Activated B cell treated with CpG ODN at 0.5 μM for 24 hours (primary cell): Measurements from ENCODE around the gene FBXW8. TPM values are rescaled to one million over a fixed set of nuclear protein-coding genes. Genes with fewer than 3 reads are reported as not detected.

Experiments
- ATAC-seq: fragments of 200-7000 bp; cut with Tn5 transposase; one replicate; pipeline ENCODE4 v1.10.0; 2021; ENCODE audit warnings: low read depth, mild to moderate bottlenecking, moderate library complexity
- CTCF ChIA-PET: fragments of 350-600 bp; sonication (Branson Sonifier 250); formaldehyde crosslinking; loops from one replicate; lab custom pipeline; 2021; ENCODE audit warnings: antibody characterized with exemption; lab: Charles Lee
- POLR2A ChIA-PET: fragments of 350-600 bp; sonication (Branson Sonifier 250); formaldehyde crosslinking; loops from one replicate; lab custom pipeline; 2021; ENCODE audit warnings: antibody characterized with exemption; lab: Charles Lee
- DNase-seq: peaks from one replicate; pipeline ENCODE4 v3.0.0; 2022
- H3K27ac Mint-ChIP-seq: one replicate; pipeline ENCODE4 v1.8.0; 2020; ENCODE audit warnings: mixed read lengths
- H3K27me3 Mint-ChIP-seq: one replicate; pipeline ENCODE4 v1.8.0; 2021; ENCODE audit warnings: mixed read lengths
- H3K36me3 Mint-ChIP-seq: one replicate; pipeline ENCODE4 v1.8.0; 2021; ENCODE audit warnings: low read depth, mixed read lengths
- H3K4me1 Mint-ChIP-seq: one replicate; pipeline ENCODE4 v1.8.0; 2021; ENCODE audit warnings: mixed read lengths
- H3K4me3 Mint-ChIP-seq: one replicate; pipeline ENCODE4 v1.8.0; 2020; ENCODE audit warnings: mild to moderate bottlenecking, mixed read lengths
- H3K9me3 Mint-ChIP-seq: one replicate; pipeline ENCODE4 v1.8.0; 2020; ENCODE audit warnings: mixed read lengths
- intact Hi-C: fragments of 100-400 bp; cut with micrococcal nuclease; formaldehyde crosslinking; loops from one replicate; pipeline ENCODE4 v1.15.1; 2024
- total RNA-seq: library from RNA; stranded (reverse); gene quantifications from 2 replicates; pipeline ENCODE4 v1.2.3, GENCODE V29; 2022
- TF ChIP-seq, protein P1 (sequence below): fragments of 200-600 bp; IDR thresholded peaks from one replicate; pipeline ENCODE4 v1.8.0; 2022; ENCODE audit warnings: antibody characterized with exemption, mild to moderate bottlenecking

Gene FBXW8
- total RNA-seq, 1 donor from 2014 or later: 17.6 TPM

DNA sequence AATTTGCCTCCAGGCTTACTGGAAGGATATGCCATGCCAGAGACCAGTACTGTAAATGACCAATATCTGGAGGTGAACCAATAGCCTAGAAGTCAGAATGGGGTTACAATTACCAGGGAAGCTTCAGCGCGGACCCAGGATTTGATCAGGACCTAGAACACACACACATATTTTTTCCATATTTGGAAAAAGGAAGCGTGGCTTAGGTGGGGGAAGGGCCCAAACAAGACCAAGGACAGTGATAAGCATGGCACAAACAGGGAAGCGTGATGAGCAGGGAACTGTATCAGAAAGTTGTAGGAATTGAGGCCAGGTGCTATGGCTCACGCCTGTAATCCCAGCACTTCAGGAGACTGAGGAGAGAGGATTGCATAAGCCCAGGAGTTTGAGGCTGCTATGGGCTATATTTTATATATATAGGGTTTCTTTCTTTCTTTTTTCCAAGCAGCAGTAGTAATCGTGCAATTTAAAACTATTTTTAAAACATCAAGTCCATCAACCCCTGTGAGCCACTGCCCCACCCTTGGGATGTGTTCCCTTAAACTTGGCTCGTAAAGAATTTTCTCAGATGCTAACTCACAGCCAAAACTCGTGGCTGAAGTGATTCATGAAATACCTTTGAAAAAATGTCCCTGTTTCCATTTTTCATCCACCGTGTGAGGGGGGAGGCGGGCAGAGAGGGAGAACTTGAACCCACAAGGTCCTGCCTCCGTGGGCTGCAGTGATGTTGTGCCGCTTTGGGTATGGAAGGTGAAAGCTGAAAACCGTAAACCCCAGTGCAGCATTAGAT lies 46.2 kb upstream of the FBXW8 start:
- TF ChIP-seq, protein P1, sequence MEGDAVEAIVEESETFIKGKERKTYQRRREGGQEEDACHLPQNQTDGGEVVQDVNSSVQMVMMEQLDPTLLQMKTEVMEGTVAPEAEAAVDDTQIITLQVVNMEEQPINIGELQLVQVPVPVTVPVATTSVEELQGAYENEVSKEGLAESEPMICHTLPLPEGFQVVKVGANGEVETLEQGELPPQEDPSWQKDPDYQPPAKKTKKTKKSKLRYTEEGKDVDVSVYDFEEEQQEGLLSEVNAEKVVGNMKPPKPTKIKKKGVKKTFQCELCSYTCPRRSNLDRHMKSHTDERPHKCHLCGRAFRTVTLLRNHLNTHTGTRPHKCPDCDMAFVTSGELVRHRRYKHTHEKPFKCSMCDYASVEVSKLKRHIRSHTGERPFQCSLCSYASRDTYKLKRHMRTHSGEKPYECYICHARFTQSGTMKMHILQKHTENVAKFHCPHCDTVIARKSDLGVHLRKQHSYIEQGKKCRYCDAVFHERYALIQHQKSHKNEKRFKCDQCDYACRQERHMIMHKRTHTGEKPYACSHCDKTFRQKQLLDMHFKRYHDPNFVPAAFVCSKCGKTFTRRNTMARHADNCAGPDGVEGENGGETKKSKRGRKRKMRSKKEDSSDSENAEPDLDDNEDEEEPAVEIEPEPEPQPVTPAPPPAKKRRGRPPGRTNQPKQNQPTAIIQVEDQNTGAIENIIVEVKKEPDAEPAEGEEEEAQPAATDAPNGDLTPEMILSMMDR: no peak
- H3K4me3 Mint-ChIP-seq: no peak overlapping the region
- no peaks in the 10 kb centered on the region for H3K36me3 Mint-ChIP-seq
- ATAC-seq (no peak), DNase-seq (no peak)
- intact Hi-C loops: no loop called here
- H3K9me3 Mint-ChIP-seq: no peaks in the 10 kb centered on the region
- no peak overlapping the region for H3K27ac Mint-ChIP-seq
- CTCF ChIA-PET: no interaction called here
- peaks cover 41% of the 10 kb centered on the region for H3K4me1 Mint-ChIP-seq
- H3K27me3 Mint-ChIP-seq: no peaks in the 10 kb centered on the region
- POLR2A ChIA-PET: no interaction called here

- peaks cover 12% of the 10 kb centered on the region for H3K4me1 Mint-ChIP-seq
- H3K27me3 Mint-ChIP-seq: no peaks in the 10 kb centered on the region
- H3K9me3 Mint-ChIP-seq: no peaks in the 10 kb centered on the region
- no peak for DNase-seq
- no peak for ATAC-seq
- POLR2A ChIA-PET: interaction anchor here (0.6 kb wide), 1 partner anchor 9 kb away, joined by 10 read pairs; no protein-coding TSS in a partner anchor
- H3K4me3 Mint-ChIP-seq: no peak overlapping the region
- H3K27ac Mint-ChIP-seq: no peak overlapping the region
- no peaks in the 10 kb centered on the region for H3K36me3 Mint-ChIP-seq
- CTCF ChIA-PET: no interaction called here
- intact Hi-C loops: no loop called here
- TF ChIP-seq, protein P1: no peak
These were observed 43.2 kb upstream of the FBXW8 start for GRCh38 chr12:116867523-116867922.

DNA sequence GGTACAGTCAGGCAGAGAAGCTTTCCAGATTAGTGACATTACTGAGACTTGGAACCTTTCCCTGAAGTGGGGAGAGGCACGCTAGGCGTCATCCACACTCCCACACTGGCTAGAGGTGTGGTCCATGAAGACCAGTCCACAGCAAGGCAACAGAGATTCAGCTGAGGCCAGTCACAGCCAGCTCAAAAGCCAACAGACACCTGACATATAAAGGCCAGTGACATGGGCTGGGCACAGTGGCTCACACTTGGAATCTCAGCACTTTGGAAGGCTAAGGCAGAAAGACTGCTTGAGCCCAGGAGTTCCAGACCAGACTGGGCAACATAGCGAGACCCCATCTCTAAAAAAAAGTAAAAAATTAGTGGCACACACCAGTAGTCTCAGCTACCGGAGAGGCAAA lies 40.4 kb upstream of the FBXW8 start:
- no peak for ATAC-seq
- ChIA-PET CTCF (no interaction called here), POLR2A (no interaction called here)
- H3K27me3 Mint-ChIP-seq: peaks cover 8% of the 10 kb centered on the region
- DNase-seq: no peak
- intact Hi-C loops: no loop called here
- peaks cover 7% of the 10 kb centered on the region for H3K9me3 Mint-ChIP-seq
- H3K4me1 Mint-ChIP-seq: peaks cover 3% of the 10 kb centered on the region
- no peak overlapping the region for H3K4me3 Mint-ChIP-seq
- H3K36me3 Mint-ChIP-seq: peaks cover 7% of the 10 kb centered on the region
- TF ChIP-seq, protein P1: no peak
- no peak overlapping the region for H3K27ac Mint-ChIP-seq

GRCh38 chr12:116874324-116874995 lies 36.3 kb upstream of the FBXW8 start:
- peaks cover 7% of the 10 kb centered on the region for H3K36me3 Mint-ChIP-seq
- peaks cover 7% of the 10 kb centered on the region for H3K9me3 Mint-ChIP-seq
- DNase-seq (no peak), ATAC-seq (no peak)
- CTCF ChIA-PET: no interaction called here
- peaks cover 17% of the 10 kb centered on the region for H3K4me1 Mint-ChIP-seq
- POLR2A ChIA-PET: no interaction called here
- H3K27me3 Mint-ChIP-seq: peaks cover 24% of the 10 kb centered on the region
- H3K27ac Mint-ChIP-seq: no peak overlapping the region
- intact Hi-C loops: no loop called here
- H3K4me3 Mint-ChIP-seq: no peak overlapping the region
- TF ChIP-seq, protein P1: no peak

DNA sequence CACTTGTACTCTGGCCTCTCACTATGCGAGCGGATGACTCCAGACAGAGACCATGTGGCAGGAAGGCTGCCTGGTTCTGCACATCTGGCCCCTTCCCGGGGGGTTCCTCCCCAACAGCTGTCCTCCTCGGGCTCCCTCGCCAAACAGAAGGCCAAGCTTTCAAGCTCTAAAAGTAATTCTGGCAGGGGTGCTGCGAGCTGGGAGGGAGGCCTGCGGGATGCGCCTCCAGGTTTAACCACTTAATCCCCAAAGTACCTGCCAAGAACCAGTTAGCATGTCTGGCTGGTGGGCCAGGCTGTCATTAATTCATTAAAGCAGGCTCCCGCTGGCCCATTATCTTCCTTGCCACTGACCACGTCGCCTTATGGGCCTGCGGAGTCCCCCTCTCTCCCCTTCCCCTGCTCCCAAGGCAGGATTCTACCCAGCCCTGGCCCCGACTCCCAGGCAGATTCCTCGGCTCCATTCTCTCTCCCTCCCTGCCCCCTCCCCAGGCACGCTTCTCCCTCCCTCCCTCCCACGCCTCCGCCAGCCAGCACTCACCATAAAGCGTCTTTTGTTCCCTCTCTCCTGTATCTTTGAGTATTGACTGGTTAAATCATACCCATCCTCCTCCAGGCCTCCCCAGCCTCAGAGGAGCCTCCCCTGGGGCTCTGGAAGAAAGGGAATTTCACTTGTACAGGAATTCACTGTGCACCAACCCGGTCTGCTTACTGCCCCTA lies 34.4 kb upstream of the FBXW8 start:
- POLR2A ChIA-PET: interaction anchor here (0.6 kb wide), 1 partner anchor 442 kb away, joined by 6 read pairs; no protein-coding TSS in a partner anchor
- Mint-ChIP-seq H3K4me3 (no peak overlapping the region), H3K27me3 (peaks cover 34% of the 10 kb centered on the region), H3K4me1 (peaks cover 29% of the 10 kb centered on the region), H3K9me3 (peaks cover 7% of the 10 kb centered on the region), H3K27ac (no peak overlapping the region), H3K36me3 (peaks cover 7% of the 10 kb centered on the region)
- CTCF ChIA-PET: interaction anchor here (0.7 kb wide), 1 partner anchor 148 kb away, joined by 3 read pairs; no protein-coding TSS in a partner anchor
- TF ChIP-seq, protein P1: no peak
- ATAC-seq (no peak), DNase-seq (no peak)
- intact Hi-C loops: no loop called here
